Lower lobe of right lung (tissue), 2 donors: Measurements from ENCODE around the gene FSD1L. TPM values are rescaled to one million over a fixed set of nuclear protein-coding genes. Genes with fewer than 3 reads are reported as not detected.

Source experiments
- ATAC-seq, 2 donors: fragments of 200-7000 bp; cut with Tn5 transposase; one replicate each; pipeline ENCODE4 v1.9.1; 2020 to 2022; ENCODE audit warnings: mild to moderate bottlenecking in 2 of 2, moderate library complexity in 2 of 2
- DNase-seq: peaks from one replicate; pipeline ENCODE4 v3.0.0-alpha.2; 2020
- H3K27ac ChIP-seq: fragments of 200-600 bp; one replicate; pipeline ENCODE4 v1.8.0; 2022
- H3K27me3 ChIP-seq: fragments of 200-600 bp; one replicate; pipeline ENCODE4 v1.8.0; 2022; ENCODE audit warnings: low read depth
- H3K36me3 ChIP-seq: fragments of 200-600 bp; one replicate; pipeline ENCODE4 v1.8.0; 2022; ENCODE audit warnings: mild to moderate bottlenecking
- H3K4me1 ChIP-seq: fragments of 200-600 bp; one replicate; pipeline ENCODE4 v1.8.0; 2022
- H3K4me3 ChIP-seq: fragments of 200-600 bp; one replicate; pipeline ENCODE4 v1.8.0; 2022; ENCODE audit warnings: mild to moderate bottlenecking
- H3K9me3 ChIP-seq: fragments of 200-600 bp; one replicate; pipeline ENCODE4 v1.8.0; 2022
- intact Hi-C: fragments of 100-400 bp; cut with DNase I; formaldehyde crosslinking; loops from one replicate; pipeline ENCODE4 v1.11.0; 2022
- total RNA-seq: library from RNA; stranded (reverse); fragmentation: NEBNext Ultra II Directional; extraction: Animal tissue kit (Norgen Biotek cat#: 25700); gene quantifications from one replicate; pipeline ENCODE4 v1.2.1, GENCODE V29; 2021
- TF ChIP-seq, protein P1 (sequence below): fragments of 200-600 bp; IDR thresholded peaks from one replicate; pipeline ENCODE4 v1.8.0; 2022; ENCODE audit warnings: antibody characterized with exemption, mild to moderate bottlenecking
- donor health status: DM: no; HTN: yes; CAD: no; lungs with severe emphysema.

The FSD1L gene
- total RNA-seq, 1 donor from 2014 or later: 7.2 TPM

DNA sequence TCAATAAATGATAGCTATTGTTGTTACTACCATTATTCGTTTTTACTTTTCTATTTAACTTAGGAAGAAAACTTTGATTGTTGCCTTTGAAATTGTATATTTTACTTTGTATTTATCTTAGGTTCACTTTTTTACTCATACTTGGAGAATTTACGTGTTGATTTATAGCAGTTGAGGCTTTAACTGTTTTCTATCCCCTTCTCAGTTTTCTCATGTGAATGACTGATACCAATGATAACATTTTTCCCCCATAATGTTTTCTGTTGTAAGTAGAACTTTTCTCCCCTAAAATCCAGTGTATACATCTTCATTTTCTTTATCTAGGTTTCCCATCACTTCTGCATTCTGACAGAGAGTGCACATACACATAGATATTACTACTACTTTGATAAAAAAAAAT lies 54.4 kb downstream of the FSD1L start:
- no peak overlapping the region for H3K27ac ChIP-seq
- TF ChIP-seq, protein P1, sequence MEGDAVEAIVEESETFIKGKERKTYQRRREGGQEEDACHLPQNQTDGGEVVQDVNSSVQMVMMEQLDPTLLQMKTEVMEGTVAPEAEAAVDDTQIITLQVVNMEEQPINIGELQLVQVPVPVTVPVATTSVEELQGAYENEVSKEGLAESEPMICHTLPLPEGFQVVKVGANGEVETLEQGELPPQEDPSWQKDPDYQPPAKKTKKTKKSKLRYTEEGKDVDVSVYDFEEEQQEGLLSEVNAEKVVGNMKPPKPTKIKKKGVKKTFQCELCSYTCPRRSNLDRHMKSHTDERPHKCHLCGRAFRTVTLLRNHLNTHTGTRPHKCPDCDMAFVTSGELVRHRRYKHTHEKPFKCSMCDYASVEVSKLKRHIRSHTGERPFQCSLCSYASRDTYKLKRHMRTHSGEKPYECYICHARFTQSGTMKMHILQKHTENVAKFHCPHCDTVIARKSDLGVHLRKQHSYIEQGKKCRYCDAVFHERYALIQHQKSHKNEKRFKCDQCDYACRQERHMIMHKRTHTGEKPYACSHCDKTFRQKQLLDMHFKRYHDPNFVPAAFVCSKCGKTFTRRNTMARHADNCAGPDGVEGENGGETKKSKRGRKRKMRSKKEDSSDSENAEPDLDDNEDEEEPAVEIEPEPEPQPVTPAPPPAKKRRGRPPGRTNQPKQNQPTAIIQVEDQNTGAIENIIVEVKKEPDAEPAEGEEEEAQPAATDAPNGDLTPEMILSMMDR: no peak
- H3K4me3 ChIP-seq: no peak overlapping the region
- ATAC-seq: no peak
- no peak for DNase-seq
- no peaks in the 10 kb centered on the region for H3K4me1 ChIP-seq
- H3K27me3 ChIP-seq: no peaks in the 10 kb centered on the region
- H3K36me3 ChIP-seq: peaks cover 4% of the 10 kb centered on the region
- no peaks in the 10 kb centered on the region for H3K9me3 ChIP-seq
- intact Hi-C loops: no loop called here

DNA sequence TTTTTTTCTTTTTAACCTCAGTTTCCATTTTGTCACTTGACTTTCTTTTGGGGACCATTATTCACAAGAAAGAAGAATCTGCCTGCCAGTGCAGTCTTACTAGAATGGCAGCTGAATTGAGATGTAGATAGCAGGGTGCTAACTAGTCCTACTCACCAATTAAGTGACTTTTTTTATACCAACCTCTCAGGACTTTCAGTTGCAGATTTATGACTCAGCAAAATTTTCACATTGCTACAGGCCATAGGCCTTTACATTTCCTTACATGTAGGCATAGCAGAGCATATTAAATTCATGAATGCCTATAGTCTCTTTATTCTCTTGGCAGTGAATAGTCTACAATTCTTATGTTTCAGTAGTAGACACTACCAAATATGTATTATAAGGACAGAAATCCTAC lies 56.0 kb downstream of the FSD1L start:
- Histone ChIP-seq H3K27me3 (no peaks in the 10 kb centered on the region), H3K36me3 (peaks cover 4% of the 10 kb centered on the region), H3K4me3 (no peak overlapping the region), H3K4me1 (no peaks in the 10 kb centered on the region), H3K27ac (no peak overlapping the region), H3K9me3 (no peaks in the 10 kb centered on the region)
- ATAC-seq (no peak), DNase-seq (no peak)
- TF ChIP-seq, protein P1: no peak
- intact Hi-C loops: no loop called here

DNA sequence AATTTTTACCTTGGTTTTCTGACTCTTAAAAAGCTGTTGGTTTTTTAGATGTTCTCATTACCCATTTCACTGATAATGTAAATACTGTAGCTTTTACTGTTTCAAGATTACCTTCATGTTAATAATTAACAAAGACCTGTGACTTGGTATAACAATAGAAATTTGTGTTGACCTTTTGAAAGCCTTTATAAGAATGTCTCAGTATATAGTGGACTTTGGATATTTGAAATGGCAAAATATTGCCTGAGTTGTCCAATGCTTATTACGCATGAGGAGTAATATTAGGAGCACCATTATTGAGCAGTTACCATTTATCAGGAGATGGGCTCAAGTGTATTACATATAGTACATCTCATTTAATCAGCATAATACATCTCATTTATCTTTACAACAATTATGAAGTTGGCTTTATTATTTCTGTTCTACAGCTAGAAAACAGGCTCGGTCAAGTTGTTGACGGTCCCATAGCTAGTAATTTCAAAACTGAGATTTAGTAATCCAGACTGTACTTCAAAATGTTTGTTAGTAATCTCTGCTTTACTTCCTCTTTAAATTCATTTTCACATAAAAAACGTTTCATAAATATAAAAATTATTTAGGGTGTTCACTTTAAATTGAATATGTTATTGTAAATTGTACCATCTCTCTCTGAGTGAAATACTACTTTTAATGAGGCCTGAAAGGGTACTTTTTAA lies 59.4 kb downstream of the FSD1L start:
- no peak overlapping the region for H3K27ac ChIP-seq
- no peaks in the 10 kb centered on the region for H3K4me1 ChIP-seq
- ATAC-seq (no peak), DNase-seq (no peak)
- no peak overlapping the region for H3K4me3 ChIP-seq
- intact Hi-C loops: no loop called here
- H3K27me3 ChIP-seq: no peaks in the 10 kb centered on the region
- no peaks in the 10 kb centered on the region for H3K9me3 ChIP-seq
- TF ChIP-seq, protein P1: no peak
- H3K36me3 ChIP-seq: peaks cover 4% of the 10 kb centered on the region

DNA sequence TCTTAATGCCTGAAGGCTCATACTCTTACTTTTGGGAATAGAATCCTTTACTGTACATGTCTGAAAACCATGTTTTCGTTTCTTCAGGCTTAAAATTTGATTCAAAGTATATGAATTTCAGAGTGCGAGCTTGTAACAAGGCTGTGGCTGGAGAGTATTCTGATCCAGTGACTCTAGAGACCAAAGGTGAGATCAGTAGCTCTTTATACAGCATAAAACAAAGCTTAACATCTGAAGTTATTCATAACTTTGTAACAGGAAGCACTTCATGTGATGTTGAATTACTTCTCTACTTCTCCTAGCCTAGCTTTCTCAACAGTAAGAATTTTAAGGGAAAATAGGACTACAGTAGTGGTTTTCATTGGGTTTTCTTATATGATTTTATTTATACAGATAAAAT lies 60.7 kb downstream of the FSD1L start:
- Histone ChIP-seq H3K27ac (no peak overlapping the region), H3K36me3 (peaks cover 4% of the 10 kb centered on the region), H3K4me3 (no peak overlapping the region), H3K4me1 (no peaks in the 10 kb centered on the region), H3K27me3 (no peaks in the 10 kb centered on the region), H3K9me3 (no peaks in the 10 kb centered on the region)
- intact Hi-C loops: no loop called here
- TF ChIP-seq, protein P1: no peak
- ATAC-seq: no peak
- no peak for DNase-seq

DNA sequence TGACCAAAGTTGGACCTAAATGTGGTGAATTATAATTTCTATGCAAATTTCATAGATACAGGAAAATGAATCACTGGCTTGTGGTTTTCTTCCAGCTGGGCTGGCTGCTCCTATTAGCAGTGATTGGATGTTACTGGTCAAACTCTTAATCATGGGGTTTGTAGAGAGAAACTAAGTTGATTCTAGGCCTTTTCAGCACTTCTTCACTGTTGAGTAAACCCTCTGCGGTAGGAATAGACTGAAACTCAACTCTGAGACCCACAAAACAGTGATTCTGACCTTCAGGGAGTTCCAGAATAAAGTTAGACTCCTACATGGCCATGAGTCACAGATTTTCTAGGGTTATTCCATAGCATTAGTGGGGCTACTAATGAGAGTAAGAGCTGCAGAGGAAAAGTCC lies 62.2 kb downstream of the FSD1L start:
- peaks cover 4% of the 10 kb centered on the region for H3K36me3 ChIP-seq
- intact Hi-C loops: no loop called here
- no peaks in the 10 kb centered on the region for H3K4me1 ChIP-seq
- H3K27ac ChIP-seq: no peak overlapping the region
- DNase-seq: no peak
- H3K4me3 ChIP-seq: no peak overlapping the region
- no peaks in the 10 kb centered on the region for H3K9me3 ChIP-seq
- ATAC-seq: no peak
- TF ChIP-seq, protein P1: no peak
- H3K27me3 ChIP-seq: no peaks in the 10 kb centered on the region
